SHP77 treated with DMSO at 0.1 percent for 48 hours (cell line): ENCODE results near the gene CACNG1.
"Not testable (repeated sequence)": the region's sequence is repeated elsewhere in the genome, so short reads cannot be mapped to it uniquely, and the experiment has no call there.

ENCODE experiments used
- DNase-seq: peaks from one replicate; lab custom pipeline; 2025; lab: John Stamatoyannopoulos, UW

The CACNG1 gene

GRCh38 chr17:67080804-67081203, 36.5 kb downstream of the CACNG1 start:
- DNase-seq = no peak

- no peak for DNase-seq
Measured at GRCh38 chr17:67082107-67082506, 37.8 kb downstream of the CACNG1 start.

DNA sequence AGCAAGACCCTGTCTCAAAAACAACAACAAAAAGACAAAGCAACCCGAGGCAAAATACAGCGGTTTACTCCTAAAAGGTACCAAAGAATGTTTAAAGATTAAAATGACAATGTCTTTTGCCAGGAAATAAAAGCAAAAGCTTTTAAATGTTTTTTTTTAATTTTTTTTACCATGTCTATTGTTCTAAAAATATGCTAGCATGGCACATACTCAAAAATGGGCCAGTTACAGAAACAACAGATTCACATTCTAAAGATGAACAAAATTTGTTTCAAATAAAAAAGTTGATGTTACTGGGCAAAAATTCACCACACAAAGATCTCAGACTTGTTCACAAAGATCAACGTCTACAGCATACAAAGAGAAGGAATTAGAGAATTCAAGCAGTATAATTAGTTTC, 41.1 kb downstream of the CACNG1 start:
- no peak for DNase-seq

DNA sequence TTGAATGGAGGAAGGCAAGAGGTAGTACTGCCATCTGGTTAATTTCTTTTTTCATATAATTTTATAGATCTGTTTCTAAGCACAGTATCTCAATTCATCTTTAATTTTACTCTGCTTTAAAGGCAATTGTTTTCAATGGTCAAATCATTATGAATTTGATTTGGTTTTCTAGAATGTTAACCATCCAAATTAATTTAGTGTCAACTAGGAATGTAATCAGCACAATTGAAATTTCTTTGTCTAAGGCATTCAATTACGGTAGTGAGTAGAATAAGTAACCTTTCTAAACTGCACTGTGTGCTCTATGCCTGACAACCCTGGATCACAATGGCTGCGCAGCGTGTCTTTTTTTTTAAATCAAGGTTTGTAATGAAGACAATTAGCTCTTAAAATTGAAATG, 44.3 kb downstream of the CACNG1 start:
- DNase-seq = no peak

GRCh38 chr17:67090341-67090740, 46.0 kb downstream of the CACNG1 start:
- no peak for DNase-seq

GRCh38 chr17:67092291-67092690, 47.9 kb downstream of the CACNG1 start:
- DNase-seq = no peak

- DNase-seq = not testable (repeated sequence)
Measured at GRCh38 chr17:67092710-67093109, 48.4 kb downstream of the CACNG1 start.

- no peak for DNase-seq
Measured at GRCh38 chr17:67093348-67093747, 49.0 kb downstream of the CACNG1 start.

- not testable (repeated sequence) for DNase-seq
Measured at GRCh38 chr17:67095291-67095690, 50.9 kb downstream of the CACNG1 start.

DNA sequence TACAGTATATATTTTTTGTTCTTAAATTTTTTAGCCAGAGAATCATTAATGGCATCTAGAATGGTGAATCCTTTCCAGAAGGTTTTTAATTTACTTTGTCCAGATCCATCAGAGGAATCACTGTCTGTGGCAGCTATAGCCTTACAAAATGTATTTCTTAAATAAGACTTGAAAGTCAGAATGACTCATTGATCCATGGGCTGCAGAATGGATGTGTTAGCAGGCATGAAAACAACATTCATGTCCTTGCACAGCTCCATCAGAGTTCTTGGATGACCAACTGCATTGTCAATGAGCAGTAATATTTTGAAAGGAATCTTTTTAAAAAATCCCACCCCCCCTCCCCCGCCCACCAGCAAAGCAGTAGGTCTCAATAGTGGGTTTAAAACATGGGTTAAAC, 51.4 kb downstream of the CACNG1 start:
- DNase-seq = no peak

DNA sequence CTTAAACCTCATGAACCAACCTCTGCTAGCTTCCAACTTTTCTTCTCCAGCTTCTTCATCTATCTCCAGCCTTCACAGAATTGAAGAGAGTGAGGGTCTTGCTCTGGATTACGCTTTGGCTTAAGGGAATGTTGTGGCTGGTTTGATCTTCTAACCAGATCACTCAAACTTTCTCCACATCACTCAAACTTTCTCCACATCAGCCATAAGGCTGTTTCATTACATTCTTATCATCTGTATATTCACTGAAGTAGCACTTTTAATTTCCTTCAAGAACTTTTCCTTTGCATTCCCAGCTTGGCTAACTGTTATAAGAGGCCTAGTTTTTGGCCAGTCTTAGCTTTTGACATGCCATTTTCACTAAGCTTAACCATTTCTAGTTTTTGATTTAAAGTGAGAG, 52.3 kb downstream of the CACNG1 start:
- DNase-seq = no peak

- no peak for DNase-seq
Measured at GRCh38 chr17:67098006-67098405, 53.7 kb downstream of the CACNG1 start.

DNA sequence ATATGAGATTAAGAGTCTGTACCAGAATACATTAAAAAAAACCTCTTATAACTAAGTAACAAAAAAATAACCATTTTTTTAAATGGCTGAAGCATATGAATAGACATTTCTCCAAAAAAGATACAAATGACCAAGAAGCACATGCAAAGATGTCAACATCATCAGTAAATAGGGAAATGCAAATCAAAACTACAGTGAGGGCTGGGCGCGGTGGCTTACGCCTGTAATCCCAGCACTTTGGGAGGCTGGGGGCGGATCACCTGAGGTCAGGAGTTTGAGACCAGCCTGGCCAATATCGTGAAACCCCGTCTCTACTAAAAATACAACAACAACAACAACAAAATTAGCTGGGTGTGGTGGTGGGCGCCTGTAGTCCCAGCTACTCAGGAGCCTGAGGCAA, 60.3 kb downstream of the CACNG1 start:
- DNase-seq = not testable (repeated sequence)

DNA sequence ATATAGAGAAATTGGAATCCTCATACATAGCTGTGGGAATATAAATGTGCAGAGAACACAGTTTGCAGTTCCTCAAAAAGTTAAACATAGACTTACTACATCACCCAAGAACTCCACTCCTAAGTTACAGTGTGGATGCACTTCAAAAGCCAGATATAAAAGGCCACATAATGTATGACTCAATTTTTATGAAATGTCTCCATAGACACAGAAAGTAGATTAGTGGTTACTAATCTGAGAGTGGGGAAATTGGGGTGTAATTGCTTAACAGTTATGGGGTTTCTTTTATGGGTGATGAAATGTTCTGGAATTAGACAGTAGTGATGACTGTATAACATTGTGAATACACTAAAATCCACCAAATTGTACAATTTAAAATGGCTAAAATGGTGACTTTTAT, 60.9 kb downstream of the CACNG1 start:
- no peak for DNase-seq
